Activated CD4-positive, CD25-positive, alpha-beta regulatory T cell treated with anti-CD3 and anti-CD28 coated beads, Interleukin-2, amount 50 U/mL, for 72 hours (primary cell): Measurements from ENCODE around the gene KRT35.

Source experiments
- DNase-seq: peaks from one replicate; pipeline ENCODE4 v3.0.0; 2021

The KRT35 gene

DNA sequence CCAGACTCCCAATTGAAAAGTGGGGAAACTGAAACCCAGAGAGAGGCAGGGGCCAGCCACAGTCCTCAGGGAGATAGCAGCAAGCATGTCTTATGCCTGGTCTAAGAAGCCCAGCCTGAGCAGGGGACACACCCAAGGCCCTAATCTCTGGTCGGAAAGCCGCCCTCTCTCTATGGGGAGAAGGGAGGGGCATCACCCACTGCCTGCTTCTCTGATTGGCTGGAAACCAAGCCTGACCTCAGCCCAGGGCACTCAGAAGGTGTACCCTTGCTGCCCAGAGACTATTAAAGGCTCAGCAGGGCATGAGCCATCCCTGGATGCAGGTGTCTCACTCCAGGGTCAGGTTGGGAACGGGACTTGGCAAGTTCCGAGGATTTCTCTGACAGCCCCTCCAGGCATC lies 30.2 kb upstream of the KRT35 start:
- DNase-seq = no peak

DNA sequence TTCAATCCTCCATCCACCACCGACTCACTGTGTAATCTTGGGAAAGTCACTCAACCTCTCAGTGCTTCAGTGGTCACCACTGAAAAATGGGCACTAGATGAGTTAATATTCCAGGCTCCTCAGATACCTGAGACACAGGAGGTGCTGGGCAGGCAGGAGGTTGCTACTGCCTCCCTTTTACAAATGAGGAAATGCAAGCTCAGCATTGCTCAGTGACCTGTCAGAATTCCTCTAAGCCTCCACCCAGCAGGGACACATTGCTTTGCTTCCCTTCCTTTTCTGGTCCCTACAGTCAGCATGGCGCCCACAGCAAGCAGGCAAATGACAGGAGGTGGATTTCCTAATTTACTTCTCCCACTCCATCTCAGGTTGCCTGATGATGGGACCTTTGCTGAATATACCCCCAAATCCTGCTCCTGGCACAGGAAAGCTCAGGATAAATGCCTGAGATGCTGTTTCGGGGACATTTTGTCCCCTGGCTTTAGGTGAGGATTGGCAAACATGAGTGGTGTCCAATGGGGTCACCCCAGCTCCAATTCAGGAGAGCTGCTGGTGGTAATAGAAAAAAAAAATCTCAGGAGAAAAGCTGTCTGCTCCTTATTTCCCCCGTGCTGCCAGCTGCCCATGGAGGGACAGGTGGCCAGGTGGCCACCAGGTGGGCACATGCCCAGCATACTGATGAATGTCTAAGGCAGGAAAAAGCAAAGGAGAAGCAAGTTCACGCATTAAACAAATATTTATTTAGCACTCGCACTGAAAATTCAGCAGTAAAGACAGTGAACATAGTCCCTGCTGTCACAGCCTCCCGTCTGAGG lies 29.5 kb upstream of the KRT35 start:
- DNase-seq = no peak

- DNase-seq = no peak
Observed at GRCh38 chr17:41507315-41507880, 26.4 kb upstream of the KRT35 start.

DNA sequence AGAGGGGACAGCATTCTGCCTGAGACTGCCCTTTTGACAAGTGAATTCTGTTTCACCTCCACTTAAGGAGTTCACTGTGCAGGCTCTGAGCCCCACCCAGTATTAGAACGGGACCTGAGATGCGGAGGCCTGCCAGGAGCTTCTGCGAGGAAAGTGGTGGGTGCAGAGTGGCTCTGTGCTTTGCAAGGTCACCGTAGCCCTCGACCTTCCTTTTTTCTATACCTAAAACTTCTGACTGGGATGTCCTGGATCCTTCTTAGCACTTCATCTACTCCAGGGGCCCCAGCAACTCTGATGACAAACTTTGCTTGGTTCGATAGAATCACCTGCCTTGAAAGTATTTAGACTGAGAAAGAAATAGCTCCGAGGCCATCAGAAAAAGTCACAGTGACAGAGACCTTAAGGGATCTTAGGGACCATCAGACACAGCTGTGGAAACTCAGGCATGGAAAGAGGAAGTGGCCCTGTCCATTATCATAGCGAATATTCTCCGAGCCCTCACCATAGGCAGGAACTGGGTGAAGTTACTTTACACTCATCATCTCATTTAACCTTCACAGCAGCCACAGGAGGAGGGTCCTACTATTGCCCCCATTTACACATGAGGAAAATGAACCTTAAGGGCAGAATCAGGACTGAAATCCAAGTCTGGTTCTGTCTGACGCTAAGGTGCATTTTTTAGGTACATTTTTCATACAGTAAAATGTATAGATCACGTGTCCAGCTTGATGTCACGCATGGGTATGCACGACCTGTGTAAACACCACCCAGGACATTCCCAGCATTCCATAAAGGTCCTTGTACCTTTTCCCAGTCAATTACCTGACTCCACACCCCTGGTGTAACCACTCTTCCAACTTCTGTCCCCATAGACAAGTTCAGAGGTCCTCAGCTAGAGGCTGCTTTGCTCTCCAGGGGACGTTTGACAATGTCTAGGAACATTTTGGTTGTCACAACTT lies 25.1 kb upstream of the KRT35 start:
- DNase-seq = no peak

DNA sequence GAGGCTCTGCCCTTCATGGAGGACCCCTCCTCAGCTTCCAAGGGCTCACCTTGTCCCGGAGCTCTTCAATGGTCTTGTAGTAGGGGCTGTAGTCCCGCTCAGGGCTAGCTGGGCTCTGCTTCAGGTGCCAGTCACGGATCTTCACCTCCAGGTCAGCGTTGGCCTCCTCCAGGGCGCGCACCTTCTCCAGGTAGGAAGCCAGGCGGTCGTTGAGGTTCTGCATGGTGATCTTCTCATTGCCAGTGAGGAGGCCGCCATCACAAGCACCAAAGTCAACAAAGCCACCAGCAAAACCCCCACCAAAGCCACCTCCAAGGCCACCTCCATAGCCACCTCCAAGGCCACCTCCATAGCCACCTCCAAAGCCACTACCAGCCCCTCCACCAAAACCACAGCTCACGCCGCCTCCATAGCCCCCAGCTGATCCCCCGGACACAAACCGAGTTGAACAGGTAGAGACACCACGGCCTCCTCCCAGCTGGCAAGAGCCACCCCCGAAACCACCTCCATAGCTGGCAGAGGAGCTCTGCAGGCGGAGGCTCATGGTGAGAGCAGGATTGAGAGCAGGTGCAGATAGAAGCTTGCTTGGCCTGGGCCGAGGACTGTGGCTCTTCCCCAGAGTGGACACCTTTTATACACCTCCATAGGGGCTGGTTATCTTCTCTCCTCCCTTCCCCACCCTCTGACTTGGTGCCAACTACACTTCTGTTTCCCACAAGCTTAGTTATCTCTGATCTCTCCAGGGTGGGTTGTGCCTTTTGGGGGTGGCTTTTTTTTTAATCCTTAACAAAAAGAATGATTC lies 24.3 kb upstream of the KRT35 start, which contains the start of gene KRT13:
Gene KRT13 (minus strand): TSS at position 606 of the 802 bp plus-strand sequence. CDS start 62 bp downstream, at position 544.
- DNase-seq = no peak

DNA sequence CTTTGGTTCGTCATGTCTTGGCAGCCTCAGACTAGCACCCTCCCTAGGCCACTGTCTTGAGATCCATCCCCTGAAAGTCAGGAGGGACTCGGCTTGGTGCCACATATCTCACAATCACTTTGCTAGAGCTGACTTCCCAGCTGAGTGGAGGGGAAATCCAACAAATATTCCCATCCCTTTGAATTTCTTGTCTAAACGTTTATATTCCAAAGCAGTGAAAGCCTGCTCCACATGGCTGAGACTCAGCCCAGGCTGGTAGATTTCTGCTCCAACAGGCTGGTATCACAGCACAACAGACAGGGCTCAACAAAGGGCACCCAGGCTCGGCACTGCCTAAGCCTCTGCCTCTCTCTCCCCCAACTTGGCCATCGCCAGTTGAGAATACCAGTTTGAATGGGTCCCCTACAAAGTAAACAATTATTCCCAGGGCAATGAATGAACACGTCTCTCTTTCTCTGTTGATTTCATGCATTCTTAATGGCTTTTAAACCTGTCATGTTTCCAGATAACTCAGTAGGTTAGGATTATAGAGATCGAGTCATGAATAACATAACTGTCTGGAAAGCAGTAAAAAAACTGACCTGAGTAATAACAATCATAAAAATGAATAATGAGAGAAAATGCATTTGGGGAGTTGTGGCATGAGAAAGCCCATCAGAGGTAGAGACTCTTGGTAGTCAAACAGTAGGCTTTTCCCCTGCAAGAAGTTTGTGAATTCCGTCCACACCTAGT lies 23.5 kb upstream of the KRT35 start:
- DNase-seq = no peak

DNA sequence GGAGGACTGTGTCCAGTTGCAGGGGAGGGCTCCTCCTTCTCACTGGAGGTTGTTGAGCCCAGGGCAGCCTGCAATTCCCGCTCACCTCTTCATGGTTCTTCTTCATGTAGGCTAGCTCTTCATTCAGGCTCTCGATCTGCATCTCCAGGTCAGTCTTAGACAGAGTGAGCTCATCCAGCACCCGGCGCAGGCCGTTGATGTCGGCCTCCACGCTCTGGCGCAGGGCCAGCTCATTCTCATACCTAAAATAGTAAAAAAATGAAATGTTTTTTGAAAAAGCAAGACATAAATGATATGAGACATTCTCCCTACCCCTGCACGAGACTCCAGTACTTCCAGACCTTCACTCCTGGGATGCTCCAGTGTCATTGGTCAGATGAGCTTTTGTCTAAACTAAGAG lies 22.3 kb upstream of the KRT35 start:
- DNase-seq = no peak

- DNase-seq = no peak
Observed at GRCh38 chr17:41500131-41500911, 19.4 kb upstream of the KRT35 start.

GRCh38 chr17:41499714-41500113 lies 18.8 kb upstream of the KRT35 start:
- DNase-seq = no peak

DNA sequence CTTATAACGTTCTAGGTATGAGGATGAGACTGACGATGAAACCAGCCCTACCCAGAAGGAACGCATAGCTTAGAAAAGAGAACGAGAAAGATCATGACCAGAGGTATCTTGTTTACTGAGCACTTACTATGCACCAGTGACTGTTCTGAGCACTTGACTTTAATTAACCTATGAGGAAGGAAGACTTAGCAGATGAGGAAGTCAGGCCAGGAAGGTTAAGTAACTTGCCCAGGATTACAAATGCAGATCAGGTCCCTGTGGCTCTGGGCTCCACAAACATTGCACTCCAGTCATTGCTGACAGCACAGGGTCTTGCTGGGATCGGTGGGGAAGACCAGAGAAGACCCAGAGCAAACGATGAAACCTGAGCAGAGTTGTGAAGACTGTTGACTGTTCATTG lies 17.3 kb upstream of the KRT35 start:
- DNase-seq = no peak

DNA sequence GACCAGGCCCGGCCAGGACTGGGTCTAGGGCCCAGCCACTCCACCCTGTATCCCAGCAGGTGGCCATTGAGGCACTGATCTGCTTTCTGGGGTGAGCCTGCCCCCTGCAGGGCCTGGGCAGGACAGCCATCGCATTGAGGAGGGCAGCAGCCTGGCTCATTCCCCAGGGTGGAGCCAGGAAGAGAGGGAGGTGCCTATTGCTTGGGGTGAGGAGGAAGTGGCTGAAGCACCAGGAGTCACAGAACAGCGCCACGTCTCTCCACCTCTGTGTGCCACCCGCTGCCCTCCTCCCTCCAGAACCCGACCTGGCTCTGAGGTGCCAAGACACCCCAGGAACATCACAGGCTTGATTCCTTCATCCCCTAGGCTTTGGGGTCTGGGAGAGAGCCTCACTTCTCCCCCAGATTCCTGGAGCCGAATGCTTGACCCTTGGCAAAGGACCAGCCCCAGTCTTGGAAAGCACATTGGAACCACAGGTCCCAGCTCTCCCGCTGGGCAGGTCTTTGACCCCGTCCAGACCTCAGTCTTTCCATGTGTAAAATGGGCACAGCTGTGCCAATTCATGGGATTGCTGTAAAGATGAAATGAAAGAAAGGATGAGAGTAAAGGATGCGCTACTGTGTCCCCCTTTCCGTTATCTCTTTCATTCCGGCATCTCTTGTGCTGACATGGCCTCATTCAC lies 16.0 kb upstream of the KRT35 start:
- peak; percentile 51 for DNase-seq

DNA sequence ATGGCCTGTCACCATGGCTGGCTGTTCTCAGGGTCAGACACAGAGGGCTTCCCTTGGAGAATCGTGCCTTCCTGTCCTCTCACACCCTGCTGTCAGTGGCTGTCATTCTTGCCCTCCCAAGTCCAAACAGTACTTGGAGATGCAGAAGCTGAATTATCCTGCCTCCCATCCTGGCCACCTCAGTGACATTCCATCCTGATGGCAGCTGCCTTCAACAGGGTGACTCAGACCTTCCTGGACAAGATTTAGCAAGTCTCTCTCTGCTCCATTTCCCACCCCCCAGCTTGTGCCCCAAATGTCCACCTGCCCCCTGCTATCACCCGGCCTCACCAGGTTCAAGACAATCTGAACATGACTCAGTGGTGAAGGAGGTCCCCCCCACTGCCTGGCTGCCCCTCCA lies 13.6 kb upstream of the KRT35 start:
- DNase-seq = no peak

DNA sequence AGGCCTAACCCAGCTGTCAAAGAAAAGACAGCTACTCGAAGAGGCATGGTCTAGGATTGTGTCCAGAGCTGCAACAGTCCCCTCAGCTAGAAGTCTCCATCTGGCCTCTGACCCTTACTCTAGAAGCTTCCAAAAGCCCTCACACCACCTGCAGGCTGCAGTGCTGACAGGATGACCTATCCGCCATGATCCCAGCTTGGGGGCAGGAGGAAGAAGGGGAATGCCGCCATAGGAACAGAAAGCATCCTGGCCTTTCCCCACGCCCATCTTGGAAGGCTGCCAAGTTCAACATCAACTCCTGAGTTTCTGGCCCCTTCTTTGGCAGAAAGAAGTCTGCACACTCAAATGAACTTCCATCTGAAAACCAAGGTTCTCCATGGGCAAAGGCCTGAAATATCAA lies 11.8 kb upstream of the KRT35 start:
- no peak for DNase-seq

GRCh38 chr17:41492351-41492750 lies 11.4 kb upstream of the KRT35 start:
- no peak for DNase-seq

DNA sequence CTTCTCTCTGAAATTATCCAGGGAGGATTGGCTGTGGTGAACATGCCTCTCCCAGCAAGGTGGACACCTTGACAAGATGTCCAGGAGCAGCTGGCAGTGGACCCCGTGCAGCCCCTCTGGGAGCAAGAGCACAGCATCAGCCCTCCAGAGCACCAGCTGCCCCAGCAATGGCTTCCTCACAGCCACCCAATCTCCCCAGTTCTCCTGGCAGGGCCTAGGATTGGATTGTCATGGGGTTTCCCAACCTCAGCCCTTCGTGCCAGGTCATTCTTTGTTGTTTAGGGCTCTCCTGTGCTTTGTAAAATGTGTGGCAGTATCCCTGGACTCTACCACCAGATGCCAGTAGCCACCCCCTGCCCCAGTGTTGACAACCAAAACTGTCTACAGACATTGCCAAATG lies 10.5 kb upstream of the KRT35 start:
- no peak for DNase-seq

DNA sequence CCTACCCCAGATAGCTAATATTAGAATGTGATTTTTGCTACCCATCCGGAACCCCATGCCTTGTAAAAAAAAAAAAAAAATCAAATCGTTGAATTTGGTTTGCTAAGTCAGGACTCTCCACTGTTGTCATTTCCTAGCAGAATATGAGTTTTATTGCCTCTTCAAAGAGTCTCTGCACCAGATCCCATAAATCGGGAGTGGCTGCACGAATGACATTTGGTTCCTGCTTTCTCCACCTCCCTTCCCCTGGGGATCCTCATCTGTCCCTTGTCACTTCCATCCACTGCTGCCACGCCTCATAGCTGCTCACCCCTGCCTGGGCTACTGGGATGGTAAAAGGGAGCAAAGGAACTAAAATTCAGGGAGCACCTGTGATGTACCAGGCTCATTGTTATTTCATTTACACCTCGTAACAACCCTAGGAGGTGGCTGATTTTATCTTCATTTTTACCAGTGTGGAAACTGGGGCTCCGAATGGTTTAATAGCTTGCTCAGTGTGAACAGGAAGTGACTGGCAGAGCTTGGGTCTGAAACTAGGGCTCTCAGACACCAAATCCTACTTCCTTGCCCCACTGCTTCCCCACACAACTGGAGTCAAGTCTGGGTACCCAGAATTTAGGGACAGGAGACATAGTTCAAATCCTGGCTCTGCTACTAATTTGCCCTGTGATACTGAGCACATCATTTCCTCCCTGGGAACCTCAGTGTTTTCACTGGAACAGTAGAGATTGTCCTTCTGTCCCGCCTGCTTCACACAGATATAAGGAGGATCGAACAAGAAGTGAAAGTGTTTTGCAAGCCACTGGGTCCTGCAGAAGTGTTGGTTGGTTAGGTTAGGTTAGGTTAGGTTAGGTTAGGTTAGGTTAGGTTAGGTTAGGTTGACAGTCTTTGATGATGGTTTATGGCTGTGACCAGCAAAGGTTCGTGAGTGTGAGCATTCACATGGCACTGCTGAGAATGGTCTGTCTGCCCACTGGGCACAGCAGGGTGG lies 9.3 kb upstream of the KRT35 start:
- no peak for DNase-seq

GRCh38 chr17:41489531-41489930 lies 8.6 kb upstream of the KRT35 start, which contains the start of gene KRT36:
TSS of gene KRT36 (minus strand) at chr17:41489910. CDS start at chr17:41489864, 46 bp downstream.
- DNase-seq = no peak

- DNase-seq = peak; percentile 61
Observed at GRCh38 chr17:41486809-41487530, 6.0 kb upstream of the KRT35 start.
